Epithelial cell of esophagus (primary cell): ENCODE results near the gene MMADHC.

Experiments
- DNase-seq: peaks from one replicate; pipeline ENCODE4 v3.0.0; 2010; ENCODE audit warnings: low read depth
- H3K4me3 ChIP-seq: 2 replicates; pipeline ENCODE4 v1.5.1; 2011; ENCODE audit warnings: mild to moderate bottlenecking, low read length, control low read depth
- CTCF ChIP-seq: IDR thresholded peaks from 2 replicates; pipeline ENCODE4 v1.5.1; 2011; ENCODE audit warnings: low read depth, mild to moderate bottlenecking, low read length, control low read depth, inconsistent platforms; ENCODE audit not compliant: insufficient read depth; ENCODE audit errors: missing control alignments

Gene MMADHC

GRCh38 chr2:149596471-149596870 is 8.9 kb upstream of the MMADHC start:
- TF ChIP-seq CTCF, result no peak
- no peak overlapping the region for H3K4me3 ChIP-seq
- DNase-seq, result no peak

DNA sequence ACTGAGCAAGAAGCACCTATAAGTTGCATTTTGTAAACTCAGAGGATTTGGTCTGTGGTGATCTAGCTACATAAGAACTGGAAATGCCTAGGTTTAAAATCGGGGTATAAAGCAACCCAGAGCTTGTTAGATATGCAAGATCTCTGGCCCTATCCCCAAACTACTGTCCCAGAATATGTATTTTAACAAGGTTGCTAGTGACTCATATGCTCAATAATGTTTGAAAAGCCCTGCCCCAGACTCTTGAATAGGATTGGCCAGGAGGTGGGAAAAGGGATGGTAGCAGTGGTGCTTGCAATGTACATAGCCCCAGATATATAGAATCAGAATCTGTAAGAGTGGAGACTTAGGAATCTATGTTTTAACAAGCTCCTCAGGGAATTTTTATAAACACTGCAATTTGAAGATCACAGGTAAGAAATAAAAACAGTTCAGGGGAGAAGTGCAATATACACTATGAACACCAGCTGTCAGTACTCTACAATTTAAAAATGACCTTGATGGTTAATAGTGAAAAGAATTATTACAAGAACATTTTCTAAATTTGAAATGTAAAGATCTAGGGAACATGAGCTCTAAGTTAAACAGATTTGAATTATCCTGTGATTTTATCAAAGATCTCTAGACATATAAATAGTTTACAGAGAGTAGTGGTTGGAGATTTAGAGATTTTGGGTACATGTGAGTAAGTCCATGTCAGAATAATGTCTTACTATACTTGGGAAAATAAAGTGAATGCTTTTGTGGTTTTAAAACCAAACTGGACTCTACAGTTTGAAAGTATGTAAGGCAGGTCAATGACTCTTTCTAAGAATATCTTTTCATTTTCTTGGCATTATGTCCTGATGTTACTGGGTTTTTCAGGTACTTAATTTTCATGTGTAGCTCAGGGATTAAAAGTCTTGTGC is 7.7 kb upstream of the MMADHC start:
- no peak overlapping the region for H3K4me3 ChIP-seq
- peak; percentile 56 for DNase-seq

DNA sequence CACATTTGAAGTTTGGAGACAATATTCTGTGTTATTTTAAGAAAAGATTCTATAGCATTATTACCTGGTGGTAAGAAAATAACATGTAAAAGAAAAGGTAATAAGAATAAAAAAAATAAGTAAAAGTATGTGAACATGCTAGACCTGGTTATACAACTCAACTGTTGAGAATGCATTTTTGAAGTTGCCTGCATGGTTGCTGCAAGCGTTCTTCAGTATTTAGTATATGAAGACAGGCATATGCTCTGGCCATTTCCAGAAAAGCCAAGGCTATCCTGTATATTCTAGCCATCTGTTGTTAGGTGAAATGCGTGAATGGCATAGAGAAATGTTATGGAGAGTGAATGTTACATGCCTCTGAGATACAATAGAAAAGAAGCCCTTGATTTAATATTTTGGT is 6.8 kb upstream of the MMADHC start:
- no peak overlapping the region for H3K4me3 ChIP-seq
- no peak for TF ChIP-seq CTCF
- DNase-seq, result no peak

More for the DNA sequence above, 7.7 kb upstream of the MMADHC start:
- TF ChIP-seq CTCF, result peak; percentile 46

- no peak for DNase-seq
- TF ChIP-seq CTCF, result no peak
These were observed 444 bp upstream of the MMADHC start for GRCh38 chr2:149587950-149588487.

GRCh38 chr2:149586898-149587219 is 716 bp downstream of the MMADHC start:
- peak overlapping the region; percentile 97 for H3K4me3 ChIP-seq
- DNase-seq, result no peak
- no peak for TF ChIP-seq CTCF

More at GRCh38 chr2:149587950-149588487, 444 bp upstream of the MMADHC start:
- H3K4me3 ChIP-seq, result peak overlapping the region; percentile 97

GRCh38 chr2:149586063-149586462 is 1.5 kb downstream of the MMADHC start:
- DNase-seq, result no peak
- no peak for TF ChIP-seq CTCF
- H3K4me3 ChIP-seq, result peak overlapping the region; percentile 97
